SK-N-MC (cell line): ENCODE measurements around the gene MMP17.

Experiments
- EZH2 ChIP-seq: fragments of 200-600 bp; sonication (generic); IDR thresholded peaks from one replicate; pipeline ENCODE4 v1.6.1; 2017; ENCODE audit warnings: antibody characterized with exemption
- POLR2AphosphoS5 ChIP-seq: IDR thresholded peaks from 2 replicates; pipeline ENCODE4 v1.6.1; 2012; ENCODE audit warnings: mild to moderate bottlenecking, low read depth, low read length, borderline replicate concordance

GRCh38 chr12:131845121-131845520, 16.9 kb downstream of the MMP17 start:
- no peak for TF ChIP-seq EZH2
- no peak for TF ChIP-seq POLR2AphosphoS5
